Measurements from ENCODE around the gene PTTG1IP. TPM values are rescaled to one million over a fixed set of nuclear protein-coding genes. Genes with fewer than 3 reads are reported as not detected.

Gene PTTG1IP
- total and polyA plus RNA-seq, 2 of the 13 experiments (the other 11 are each of a cell fraction or from before 2014, with no cell fraction given): 161 to 700 TPM

- TF ChIP-seq LRRFIP1 (CRISPR knock-in tag; conservative IDR thresholded peaks at IDR 0.05) (no peak), ARNT2 (CRISPR knock-in tag; IDR thresholded peaks at IDR 0.05; ENCODE audit: low read depth) (0 out of 2 replicates have a peak, but pooled peaks have one; percentile 17), MEF2D (CRISPR knock-in tag; IDR thresholded peaks at IDR 0.05) (no peak), AHDC1 (CRISPR knock-in tag; IDR thresholded peaks at IDR 0.05; ENCODE audit: borderline replicate concordance) (no peak), ZNF616 (CRISPR knock-in tag; IDR thresholded peaks at IDR 0.05; ENCODE audit: low read depth) (no peak), ZNF17 (CRISPR knock-in tag; IDR thresholded peaks at IDR 0.05) (no peak), ATF5 (CRISPR knock-in tag; IDR thresholded peaks at IDR 0.05; ENCODE audit: low read depth) (no peak), ZNF564 (CRISPR knock-in tag; IDR thresholded peaks at IDR 0.05) (no peak), ZNF678 (CRISPR knock-in tag; IDR thresholded peaks at IDR 0.05) (no peak), KLF15 (CRISPR knock-in tag; IDR thresholded peaks at IDR 0.05; ENCODE audit: borderline replicate concordance) (no peak), ZNF749 (CRISPR knock-in tag; IDR thresholded peaks at IDR 0.05; ENCODE audit: borderline replicate concordance) (0 out of 2 replicates have a peak, but pooled peaks have one; percentile 30), ZNF790 (CRISPR knock-in tag; IDR thresholded peaks at IDR 0.05; ENCODE audit: borderline replicate concordance) (no peak; the same call in 1 of the 2 replicates), ZNF878 (CRISPR knock-in tag; IDR thresholded peaks at IDR 0.05) (no peak), ZNF326 (CRISPR knock-in tag; IDR thresholded peaks at IDR 0.05; ENCODE audit: borderline replicate concordance) (no peak), ZIK1 (CRISPR knock-in tag; IDR thresholded peaks at IDR 0.05; ENCODE audit: borderline replicate concordance, low read depth) (no peak; the same call in 1 of the 2 replicates)
- TF ChIP-seq, protein P1, sequence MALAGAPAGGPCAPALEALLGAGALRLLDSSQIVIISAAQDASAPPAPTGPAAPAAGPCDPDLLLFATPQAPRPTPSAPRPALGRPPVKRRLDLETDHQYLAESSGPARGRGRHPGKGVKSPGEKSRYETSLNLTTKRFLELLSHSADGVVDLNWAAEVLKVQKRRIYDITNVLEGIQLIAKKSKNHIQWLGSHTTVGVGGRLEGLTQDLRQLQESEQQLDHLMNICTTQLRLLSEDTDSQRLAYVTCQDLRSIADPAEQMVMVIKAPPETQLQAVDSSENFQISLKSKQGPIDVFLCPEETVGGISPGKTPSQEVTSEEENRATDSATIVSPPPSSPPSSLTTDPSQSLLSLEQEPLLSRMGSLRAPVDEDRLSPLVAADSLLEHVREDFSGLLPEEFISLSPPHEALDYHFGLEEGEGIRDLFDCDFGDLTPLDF (CRISPR knock-in tag; IDR thresholded peaks at IDR 0.05): no peak
- TF ChIP-seq, protein P2, sequence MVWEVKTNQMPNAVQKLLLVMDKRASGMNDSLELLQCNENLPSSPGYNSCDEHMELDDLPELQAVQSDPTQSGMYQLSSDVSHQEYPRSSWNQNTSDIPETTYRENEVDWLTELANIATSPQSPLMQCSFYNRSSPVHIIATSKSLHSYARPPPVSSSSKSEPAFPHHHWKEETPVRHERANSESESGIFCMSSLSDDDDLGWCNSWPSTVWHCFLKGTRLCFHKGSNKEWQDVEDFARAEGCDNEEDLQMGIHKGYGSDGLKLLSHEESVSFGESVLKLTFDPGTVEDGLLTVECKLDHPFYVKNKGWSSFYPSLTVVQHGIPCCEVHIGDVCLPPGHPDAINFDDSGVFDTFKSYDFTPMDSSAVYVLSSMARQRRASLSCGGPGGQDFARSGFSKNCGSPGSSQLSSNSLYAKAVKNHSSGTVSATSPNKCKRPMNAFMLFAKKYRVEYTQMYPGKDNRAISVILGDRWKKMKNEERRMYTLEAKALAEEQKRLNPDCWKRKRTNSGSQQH (CRISPR knock-in tag; IDR thresholded peaks at IDR 0.05; ENCODE audit: low read depth): no peak
Observed at GRCh38 chr21:44817914-44818639, 55.4 kb downstream of the PTTG1IP start, which contains the start of gene SUMO3 (continued).

All from HepG2 (cell line).